ENCODE measurements around the gene ZBTB7C.

- TF ChIP-seq CTCF (optimal IDR thresholded peaks at IDR 0.05 in 1 of 3, IDR thresholded peaks at IDR 0.05 in 1 of 3, conservative IDR thresholded peaks at IDR 0.05 in 1 of 3; ENCODE audit: extremely low read depth in 1 of 3, insufficient read depth in 2 of 3, low read length in 3 of 3), result no peak
- TF ChIP-seq EZH2 (IDR thresholded peaks at IDR 0.05; ENCODE audit: low read length), result no peak
These were observed 241.3 kb downstream of the ZBTB7C start for GRCh38 chr18:48167897-48168253.
